ENCODE measurements around the gene MYH7.

Gene MYH7

DNA sequence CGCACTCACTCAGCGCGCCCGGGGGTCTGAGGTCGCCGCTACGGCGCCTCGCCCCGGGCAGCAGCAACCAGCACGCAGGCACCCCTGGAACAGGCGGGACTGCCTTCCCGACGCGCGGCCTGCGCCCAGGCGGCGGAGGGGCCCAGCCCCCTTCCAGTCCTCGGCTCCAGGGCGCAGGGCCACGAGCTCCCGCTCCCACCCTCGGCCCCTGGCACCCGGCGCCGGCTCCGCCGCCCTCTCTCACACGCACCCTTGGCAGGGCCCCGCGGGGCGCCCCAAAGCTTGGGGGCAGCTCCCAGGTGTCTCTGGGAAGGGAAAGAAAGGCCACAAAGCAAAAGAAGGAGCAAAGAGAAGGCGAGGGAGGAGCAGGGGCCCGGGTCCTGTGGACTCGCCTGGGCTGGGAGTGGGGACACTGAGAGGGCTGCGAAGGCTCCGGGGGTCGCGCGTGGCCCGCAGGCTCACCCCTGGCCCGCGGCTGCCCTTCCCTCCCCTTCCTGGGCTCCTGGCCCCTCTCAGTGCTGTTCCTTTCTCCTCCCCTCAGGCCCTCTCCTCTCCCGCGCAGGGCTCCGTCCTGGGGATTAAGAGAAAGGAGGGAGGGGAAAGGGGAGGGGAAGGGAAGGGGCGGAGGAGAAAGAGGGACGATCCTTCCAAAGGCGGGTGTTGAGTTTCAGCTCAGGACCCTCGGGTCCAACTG is 69.6 kb downstream of the MYH7 start:
- DNase-seq, result no peak

DNA sequence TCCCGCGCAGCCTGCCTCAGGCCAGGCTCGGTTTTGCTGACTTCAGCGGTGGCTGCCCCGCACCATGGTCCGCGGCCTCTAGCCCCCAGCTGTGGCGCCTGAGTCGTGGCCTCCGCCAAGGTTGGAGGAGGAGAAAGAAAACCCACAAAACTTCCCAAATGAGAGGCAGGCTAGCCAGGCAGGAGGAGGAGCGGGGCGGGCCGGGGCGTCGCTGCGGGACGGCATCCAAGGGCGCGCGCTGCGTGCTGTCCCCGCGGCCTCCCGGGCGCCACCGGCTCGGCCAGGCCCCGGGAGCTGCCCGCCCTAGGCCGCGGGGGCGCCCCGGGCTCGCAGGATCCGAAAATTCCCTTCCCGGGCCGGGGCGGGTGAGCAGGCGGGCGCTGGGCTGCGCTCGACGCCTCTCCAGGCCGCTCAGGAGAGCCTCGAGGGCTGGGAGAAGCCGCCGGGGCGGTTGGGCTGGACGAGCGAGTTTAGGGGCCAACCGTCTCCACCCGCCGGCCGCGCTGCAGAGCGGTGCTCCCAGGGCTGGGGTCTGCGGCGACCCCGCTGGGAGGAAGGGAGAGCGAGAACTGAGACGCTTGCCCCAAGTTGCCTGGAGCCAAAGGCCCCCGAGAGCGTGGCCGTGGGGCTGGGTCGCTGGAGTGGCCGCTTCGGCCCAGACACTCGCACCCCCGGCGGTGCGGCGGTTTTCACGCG is 70.3 kb downstream of the MYH7 start, which contains the start of gene EFS:
EFS (minus strand) TSS at position 137 of the 696 bp plus-strand sequence. CDS start 147 bp downstream, outside the sequence.
- no peak for DNase-seq

DNA sequence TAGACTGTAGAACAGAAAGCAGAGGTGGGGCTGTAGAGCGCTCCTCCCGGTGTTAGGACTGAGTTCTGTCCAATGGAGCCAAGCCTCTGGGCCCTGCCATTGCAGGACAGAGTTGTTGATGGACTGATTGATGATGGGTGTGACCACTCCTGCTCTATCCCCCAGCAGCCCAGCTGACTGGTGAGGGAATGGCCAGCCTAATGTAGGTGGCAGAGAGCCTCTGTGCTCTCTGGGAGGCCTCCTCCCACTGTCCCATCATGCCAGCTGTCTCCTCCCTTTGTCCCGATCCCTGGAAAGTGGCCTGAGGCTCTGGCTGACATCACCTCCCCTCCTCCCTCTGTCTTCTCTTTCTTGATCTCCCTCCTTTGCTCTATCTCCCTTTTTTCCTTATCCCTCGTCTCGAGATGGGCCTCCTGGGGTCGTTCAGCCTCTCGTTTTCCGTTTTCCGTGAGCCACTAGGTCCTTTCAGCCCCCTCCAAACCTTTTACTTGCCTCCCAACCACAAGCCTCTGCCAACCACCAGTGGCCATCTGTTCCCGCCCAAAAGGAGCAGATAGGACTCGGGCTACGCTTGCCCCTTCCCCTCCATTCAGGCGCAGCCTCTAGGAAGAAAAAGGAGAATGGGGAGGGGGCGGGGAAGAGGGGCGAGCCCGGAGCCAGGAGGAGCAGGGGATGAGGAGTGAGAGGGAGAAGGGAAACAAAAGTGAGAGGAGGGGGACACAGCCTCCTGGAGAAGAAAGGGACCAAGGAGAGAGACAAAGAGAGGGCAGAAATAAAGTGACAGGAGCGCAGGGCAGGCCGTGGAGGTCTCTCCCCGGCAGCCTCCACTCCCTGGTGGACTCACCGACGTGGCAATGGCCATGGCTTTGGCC is 71.1 kb downstream of the MYH7 start:
- DNase-seq, result no peak
